Activated gamma-delta T cell (primary cell): Measurements from ENCODE around the gene INHBA.

Experiments
- DNase-seq: peaks from one replicate; lab custom pipeline; 2025; lab: John Stamatoyannopoulos, UW

The INHBA gene

DNA sequence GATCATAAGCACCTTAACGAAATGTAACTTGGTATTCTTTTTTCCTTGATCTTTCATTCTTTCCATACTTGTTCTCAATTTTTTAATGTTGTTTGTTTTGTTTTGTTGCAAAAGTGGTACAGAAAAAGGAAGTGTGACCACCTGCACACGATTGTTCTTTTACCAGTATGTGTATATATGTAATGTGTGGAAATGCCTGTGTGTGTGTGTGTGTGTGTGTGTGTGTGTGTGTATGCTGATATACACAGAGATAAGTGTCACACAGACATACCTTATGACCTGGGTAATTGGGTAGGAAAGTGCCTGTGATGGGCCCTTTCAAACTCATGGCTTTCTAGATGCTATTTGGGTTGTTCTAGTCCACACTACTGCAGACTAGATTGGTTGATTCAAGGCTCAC, 14.0 kb downstream of the INHBA start:
- no peak for DNase-seq

DNA sequence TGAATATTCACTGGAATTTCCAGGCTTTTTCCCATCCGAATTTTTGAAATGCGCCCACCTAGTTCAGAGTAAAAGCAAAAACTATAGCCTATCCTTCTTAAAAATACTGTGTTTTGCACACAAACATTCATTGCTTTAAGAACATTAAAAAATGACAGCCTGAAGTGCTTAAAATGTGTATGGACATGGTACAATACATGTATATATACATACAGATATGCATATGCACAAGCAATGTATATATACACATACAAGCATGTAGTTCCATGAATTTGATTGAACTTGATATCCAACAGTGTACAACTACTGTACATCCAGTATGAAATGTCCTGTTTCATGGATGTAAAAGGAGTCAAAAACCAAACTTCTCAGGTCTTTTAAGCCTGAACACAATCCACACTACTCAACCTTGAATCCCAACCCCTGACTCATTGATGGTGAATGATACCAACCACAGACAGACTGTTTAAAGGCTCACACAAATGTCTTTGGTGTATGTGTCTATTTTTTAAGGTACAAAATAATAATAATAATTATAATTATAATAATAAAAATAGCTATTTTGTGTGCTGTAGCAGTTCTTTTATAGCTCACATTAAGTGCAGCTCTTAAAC, 14.8 kb downstream of the INHBA start:
- DNase-seq = no peak

DNA sequence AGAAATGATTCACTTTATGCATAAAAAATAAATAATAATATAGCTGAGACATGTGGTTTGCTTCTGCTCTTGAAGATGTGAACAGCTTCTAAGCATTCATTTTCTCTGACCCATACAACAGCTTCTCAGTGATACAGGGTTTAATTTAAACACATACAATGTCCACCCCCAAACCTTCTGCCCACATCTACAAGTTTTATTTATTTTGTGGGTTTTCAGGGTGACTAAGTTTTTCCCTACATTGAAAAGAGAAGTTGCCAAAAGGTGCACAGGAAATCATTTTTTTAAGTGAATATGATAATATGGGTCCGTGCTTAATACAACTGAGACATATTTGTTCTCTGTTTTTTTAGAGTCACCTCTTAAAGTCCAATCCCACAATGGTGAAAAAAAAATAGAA, 17.2 kb downstream of the INHBA start:
- no peak for DNase-seq

DNA sequence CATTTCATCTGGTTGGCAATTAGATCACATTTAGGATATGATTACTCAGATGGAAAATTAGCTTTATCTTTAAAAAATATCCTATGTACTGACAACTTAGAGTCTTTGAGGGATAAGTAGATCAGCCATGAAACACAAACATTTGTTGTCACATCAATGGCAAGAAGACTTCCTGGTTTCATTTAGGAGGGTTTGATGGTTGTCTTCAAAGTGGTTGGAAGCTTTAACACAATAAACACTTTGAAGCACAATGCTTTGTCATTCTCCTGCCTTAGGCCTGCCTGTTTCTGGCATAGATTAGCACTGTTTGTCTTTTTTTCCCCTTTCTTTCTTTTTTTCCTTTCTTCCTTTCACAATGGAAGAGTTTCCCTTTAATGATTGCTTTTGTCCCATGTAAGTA, 20.5 kb downstream of the INHBA start:
- no peak for DNase-seq

DNA sequence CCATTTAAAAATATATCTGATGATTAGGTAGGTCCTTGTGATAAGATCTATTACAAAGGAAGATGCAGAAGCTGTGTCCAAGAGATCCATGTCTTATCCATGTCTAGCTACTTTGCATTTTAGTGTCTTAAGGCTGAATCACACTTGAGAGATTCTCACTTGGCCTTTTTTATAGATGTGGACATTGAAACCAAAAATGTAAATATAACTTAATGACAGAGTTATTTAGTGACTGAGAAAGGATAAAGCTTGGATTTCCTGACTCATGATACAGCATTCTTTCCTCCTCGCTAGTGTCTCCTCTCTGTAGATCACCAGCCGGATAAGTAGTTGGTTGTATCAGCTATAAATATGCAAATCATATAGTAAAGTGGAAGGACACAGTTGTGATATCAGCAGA, 23.3 kb downstream of the INHBA start:
- DNase-seq = no peak

DNA sequence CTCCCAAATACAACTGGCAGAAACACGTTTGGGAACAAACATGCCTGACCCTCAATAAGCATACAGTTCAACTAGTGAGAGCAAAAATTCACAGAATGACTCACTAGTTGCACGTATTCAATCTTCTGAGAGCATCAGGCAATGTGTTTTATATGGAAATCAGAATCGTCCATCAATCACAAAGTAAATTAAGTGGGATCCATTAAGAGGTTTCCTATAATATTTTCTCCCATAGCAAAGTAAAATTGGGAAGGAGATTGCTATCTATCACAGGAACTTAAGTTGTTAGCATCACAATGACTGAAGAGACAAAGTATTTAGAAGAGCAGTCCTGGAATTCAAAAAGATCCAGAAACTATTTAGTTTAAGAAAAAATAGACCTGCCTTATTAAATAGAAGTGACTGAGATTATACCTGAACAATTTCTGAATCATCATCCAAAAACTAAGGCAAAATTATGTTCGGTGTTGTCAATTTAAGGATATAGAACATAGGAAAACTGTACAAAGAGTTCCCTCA, 28.3 kb downstream of the INHBA start:
- no peak for DNase-seq

DNA sequence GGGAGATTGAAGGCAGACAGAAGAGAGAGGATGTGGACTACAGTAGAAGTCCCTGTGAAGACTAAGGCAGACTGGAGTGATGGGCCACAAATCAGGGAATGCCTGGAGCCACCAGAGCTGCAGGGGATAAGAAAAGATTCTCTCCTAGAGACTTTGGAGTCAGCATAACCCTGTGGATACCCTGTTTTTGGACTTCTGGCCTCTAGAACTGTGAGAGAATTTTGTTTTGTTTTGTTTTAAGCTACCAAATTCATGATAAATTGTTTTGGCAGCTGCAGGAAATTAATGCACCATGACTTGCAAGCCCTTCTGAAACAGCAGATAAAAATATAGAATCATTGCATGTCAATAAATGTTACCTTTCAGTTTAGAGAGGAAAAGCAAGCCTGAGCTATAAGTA, 41.3 kb downstream of the INHBA start:
- DNase-seq = no peak

DNA sequence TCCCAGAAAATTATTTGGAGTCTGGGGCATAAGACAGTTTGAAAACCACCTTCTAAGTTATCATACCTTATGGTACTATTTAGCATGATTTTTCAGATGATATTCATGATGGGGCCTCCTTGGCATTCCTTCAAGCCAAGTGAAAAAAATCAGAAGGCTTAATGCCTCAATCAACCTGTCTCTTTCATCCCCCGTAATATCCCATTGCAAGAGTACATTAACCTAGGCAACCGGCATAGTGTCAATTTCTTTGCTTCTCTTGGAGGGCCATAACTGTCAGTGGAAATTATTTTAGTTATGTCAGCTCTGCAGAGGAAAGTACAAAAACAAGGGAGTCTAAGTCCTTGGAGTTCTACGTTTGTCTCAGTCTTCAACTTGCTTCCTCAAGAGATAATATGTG, 43.4 kb downstream of the INHBA start:
- DNase-seq = no peak

DNA sequence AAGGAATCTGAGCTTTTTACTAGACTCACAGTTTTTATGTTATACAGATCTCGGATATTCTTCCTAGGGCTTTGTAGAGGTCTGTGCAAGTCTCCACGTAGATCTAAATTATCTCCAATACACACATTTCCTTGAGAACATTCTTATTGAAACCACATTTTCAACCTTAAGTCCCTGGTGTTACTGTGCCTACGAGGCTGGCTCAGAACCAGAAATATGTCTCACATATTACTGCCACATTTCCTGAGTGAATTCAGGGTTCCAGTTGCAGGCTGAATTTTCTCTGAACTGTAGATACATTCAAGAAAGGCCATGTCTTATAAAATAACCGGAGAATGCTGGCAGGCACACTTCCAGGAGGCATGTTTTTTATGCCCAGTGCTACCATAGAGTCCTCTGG, 46.5 kb downstream of the INHBA start:
- DNase-seq = no peak

DNA sequence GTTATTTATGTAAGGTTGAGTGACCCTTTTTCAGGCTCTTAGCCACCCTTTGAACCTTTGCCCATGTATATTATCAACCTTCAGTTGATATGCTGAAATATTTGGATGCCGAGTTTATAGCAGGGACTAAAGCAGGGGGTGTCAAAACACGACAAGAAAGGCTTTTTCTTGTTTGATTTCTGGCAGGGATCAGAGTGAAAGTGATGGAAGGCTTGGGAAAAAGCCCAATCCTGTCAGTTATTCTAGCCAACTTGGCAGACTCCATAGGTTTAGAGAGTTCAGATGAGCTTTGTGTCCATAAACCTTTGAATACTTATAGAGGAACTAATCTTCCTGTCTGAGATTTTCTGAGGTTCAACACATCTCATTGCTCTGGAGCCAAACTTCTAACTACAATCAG, 47.5 kb downstream of the INHBA start:
- no peak for DNase-seq

DNA sequence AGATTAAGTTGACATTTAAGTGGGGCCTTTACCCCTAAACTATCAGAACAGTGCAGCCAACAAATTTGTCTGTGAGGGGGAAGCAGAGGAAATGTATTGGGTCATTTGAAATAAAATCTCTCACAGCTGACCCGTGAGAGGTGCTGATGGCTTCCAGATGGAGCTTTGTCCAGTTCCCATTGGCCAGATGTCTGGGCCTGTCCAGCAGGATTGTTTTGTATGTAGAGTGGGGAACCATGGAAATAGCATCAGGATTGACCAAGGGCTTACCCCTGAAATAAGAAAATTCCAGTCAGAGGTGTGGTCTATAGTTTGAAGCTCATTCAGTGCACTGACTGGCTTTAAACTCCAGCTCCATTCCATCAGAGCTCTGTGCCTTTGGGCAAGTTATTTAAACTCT, 50.6 kb downstream of the INHBA start:
- DNase-seq = no peak

DNA sequence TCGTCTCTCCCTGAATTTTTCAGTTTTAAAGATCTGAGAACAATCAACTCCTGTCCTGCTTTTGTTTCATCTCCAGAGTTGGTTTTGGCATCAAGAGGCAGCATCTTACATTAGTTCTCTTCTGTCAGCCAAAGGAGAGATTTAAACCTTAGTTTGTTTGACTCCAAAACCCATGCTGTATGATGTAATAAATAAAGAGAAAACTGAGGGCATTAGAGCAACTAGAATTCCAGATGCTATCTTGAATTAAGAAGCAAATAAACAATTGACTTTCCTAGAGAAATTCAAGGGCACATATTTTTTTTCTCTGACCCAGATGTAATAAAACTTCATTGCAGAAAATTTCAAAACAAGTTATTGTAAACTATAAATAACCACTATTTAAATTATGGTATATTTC, 54.4 kb downstream of the INHBA start:
- DNase-seq = no peak

DNA sequence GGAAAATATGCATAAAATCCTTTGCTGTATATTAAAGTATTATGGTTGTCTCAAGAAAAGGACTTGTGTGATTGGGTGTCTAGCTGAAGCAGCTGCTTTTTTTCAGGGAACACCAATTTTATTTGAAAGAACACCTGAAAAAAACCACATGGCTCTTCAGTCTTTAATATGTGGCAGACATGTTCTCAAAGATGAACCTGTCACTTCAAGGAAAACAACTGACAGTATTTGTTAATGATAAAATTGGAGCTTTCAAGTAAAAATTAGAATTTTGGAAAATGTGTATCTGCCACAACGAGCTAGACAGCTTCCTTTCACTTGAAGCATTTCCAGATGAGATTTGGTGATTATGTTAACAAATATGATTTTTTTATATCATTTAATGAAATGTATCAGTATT, 59.3 kb downstream of the INHBA start:
- no peak for DNase-seq

DNA sequence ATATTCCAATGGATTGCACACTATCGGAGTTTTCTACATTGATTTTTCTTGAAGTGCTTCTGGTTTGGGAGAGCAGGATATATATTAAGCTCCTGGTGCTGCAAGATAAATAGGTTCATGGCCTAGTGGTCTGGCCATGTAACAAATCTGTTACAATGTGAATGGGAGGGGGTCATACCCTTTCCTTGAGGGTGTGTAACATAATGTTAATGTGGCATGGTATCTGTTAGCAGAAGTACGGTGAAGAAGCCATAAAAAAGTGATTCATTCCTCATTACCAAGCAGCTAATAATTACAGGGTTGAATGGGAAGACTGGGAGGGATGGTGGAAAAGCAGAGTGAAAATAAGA, 61.2 kb downstream of the INHBA start:
- no peak for DNase-seq

DNA sequence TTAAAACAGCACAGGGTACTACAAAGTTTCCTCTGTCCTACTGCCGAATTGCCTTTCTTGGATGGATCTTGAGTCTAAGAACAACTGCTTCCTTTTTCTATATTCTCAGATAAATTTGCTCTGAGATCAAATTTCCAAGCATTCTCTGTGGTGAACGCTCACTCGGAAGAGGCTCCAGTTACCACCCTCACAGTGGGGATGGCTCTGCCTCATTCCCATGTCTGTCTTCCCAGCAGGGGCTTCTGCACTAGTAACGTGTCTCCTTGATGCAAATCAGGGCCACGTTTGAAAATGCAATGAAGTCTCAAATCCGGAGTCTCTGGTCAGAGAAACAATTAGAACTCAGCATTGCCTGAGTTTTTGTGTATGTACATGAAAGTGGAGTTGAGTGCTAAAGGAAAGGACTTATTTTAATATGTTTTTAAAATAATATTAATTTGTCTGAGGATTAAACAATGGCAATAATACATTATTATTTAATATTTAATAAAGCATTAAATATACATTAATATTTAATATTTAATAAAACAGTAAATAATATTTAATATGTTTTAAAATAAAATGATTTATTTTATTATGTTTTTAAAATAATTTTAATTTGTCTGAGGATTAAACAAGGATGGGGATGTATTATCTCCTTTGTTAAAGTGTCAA, 61.8 kb downstream of the INHBA start:
- no peak for DNase-seq

DNA sequence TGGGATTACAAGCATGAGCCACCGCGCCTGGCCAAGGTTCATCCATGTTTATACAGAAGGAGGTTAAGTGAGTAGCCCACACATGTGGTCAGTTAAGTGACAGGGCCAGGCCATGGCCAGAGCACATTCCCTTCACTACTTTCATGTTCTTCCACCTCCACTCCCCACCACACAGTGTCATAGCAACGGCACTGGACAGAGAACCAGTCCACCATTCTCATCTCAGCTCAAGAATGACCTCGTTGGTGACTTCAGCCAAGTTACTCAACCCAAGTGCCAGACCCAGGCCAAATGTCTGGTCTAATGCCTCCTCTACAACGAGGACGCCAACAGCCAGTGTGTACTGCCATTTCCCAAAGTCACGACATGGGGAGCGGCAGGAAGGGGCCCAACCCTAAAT, 62.4 kb downstream of the INHBA start:
- DNase-seq = no peak

DNA sequence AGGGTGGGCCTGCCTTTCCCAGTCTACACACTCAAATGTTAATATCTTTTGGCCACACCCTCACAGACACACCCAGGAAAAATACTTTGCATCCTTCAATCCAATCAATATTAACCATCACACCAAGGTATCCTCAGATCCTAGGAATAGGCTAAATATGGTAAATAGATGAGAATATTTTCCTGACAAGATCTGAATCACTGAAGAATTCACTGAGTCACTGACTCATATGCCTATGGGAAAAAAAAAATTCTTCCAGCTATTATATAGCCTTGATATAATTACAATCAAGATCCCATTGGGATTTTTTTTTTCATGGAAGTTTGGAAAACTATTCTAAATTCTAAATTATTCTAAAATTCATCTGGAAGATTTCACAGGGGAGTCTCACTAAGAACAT, 65.8 kb downstream of the INHBA start:
- DNase-seq = no peak
